ENCODE measurements around the gene PTPN20. TPM values are rescaled to one million over a fixed set of nuclear protein-coding genes. Genes with fewer than 3 reads are reported as not detected.

Gene PTPN20
- total and polyA plus RNA-seq, 2 of the 4 experiments (the other 2 are of a cell fraction), result 0.14 TPM; not detected in 1

- Histone ChIP-seq H4K91ac (ENCODE audit: insufficient read depth, low read depth, low read length) (no peak overlapping the region), H3K23ac (ENCODE audit: low read depth, low read length) (no peak overlapping the region), H3K4me3 (ENCODE audit: insufficient read depth, low read depth, low read length) (no peak overlapping the region), H4K5ac (ENCODE audit: low read depth, low read length) (no peak overlapping the region), H4K20me1 (ENCODE audit: insufficient read depth, low read length) (no peaks in the 10 kb centered on the region), H3K79me1 (ENCODE audit: low read depth in 1 of 2, low read length in 2 of 2) (no peaks in the 10 kb centered on the region), H3K9me3 (ENCODE audit: control insufficient read depth, insufficient read depth, low read length) (no peaks in the 10 kb centered on the region), H3K18ac (ENCODE audit: low read depth, low read length) (no peak overlapping the region), H2BK5ac (ENCODE audit: low read depth, low read length, poor library complexity, severe bottlenecking) (no peak overlapping the region), H3K27me3 (ENCODE audit: control insufficient read depth, insufficient read depth, low read length) (0 out of 2 replicates have a peak, but pooled peaks cover 3% of the 10 kb centered on the region), H2AFZ (replicated peaks; ENCODE audit: low read length, poor library complexity) (no peak overlapping the region), H3K36me3 (ENCODE audit: control insufficient read depth, insufficient read depth, low read length) (no peaks in the 10 kb centered on the region), H3K4me1 (ENCODE audit: control insufficient read depth, insufficient read depth, low read length) (peaks cover 11% of the 10 kb centered on the region; the same call in 1 of the 2 replicates), H2AK9ac (replicated peaks; ENCODE audit: low read depth, low read length, poor library complexity) (no peak overlapping the region), H3K4me2 (ENCODE audit: low read depth, low read length) (no peak overlapping the region), H3K27ac (ENCODE audit: insufficient read depth, low read length) (no peak overlapping the region), H2BK20ac (ENCODE audit: low read depth, low read length) (no peak overlapping the region), H3K9me1 (ENCODE audit: insufficient read depth, low read length) (no peaks in the 10 kb centered on the region), H4K8ac (ENCODE audit: low read depth in 2 of 2, low read length in 2 of 2) (no peak overlapping the region), H2AK5ac (ENCODE audit: low read depth, low read length) (no peak overlapping the region), H2BK120ac (ENCODE audit: low read depth, low read length) (no peak overlapping the region), H3K14ac (replicated peaks; ENCODE audit: low read depth, low read length) (no peak overlapping the region), H3K9ac (ENCODE audit: low read depth, low read length) (no peak overlapping the region), H3K4ac (ENCODE audit: low read depth, low read length) (no peak overlapping the region), H3K56ac (ENCODE audit: extremely low read depth, insufficient read depth, low read length) (no peak overlapping the region), H2BK15ac (ENCODE audit: low read depth, low read length) (no peak overlapping the region)
- intact Hi-C loops (cut with micrococcal nuclease), result loop anchor here (1.0 to 2.0 kb wide), 2 partner anchors 22 to 265 kb away; no protein-coding TSS in a partner anchor
- in situ Hi-C loops (cut with MboI; ENCODE audit: low sequenced_read_pairs), result no loop called here
- BruUV-seq (replicated peaks), result no TSS peak
- DNase-seq, result no peak
- ChIA-PET POLR2A (ENCODE audit: unreplicated experiment) (no interaction called here), CTCF (interaction anchor here (1.1 to 3.0 kb wide), 12 partner anchors 10 to 300 kb away, joined by 3 to 36 read pairs (median 4); no protein-coding TSS in a partner anchor)
- dilution Hi-C loops (cut with HindIII; ENCODE audit: low sequenced_read_pairs, unreplicated experiment), result no loop called here
- no peak for ATAC-seq (ENCODE audit: low read depth)
- TF ChIP-seq, protein P1, sequence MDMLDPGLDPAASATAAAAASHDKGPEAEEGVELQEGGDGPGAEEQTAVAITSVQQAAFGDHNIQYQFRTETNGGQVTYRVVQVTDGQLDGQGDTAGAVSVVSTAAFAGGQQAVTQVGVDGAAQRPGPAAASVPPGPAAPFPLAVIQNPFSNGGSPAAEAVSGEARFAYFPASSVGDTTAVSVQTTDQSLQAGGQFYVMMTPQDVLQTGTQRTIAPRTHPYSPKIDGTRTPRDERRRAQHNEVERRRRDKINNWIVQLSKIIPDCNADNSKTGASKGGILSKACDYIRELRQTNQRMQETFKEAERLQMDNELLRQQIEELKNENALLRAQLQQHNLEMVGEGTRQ (IDR thresholded peaks at IDR 0.05; ENCODE audit: low read depth, low read length), result no peak
- TF ChIP-seq RCOR1 (IDR thresholded peaks at IDR 0.05; ENCODE audit: insufficient replicate concordance, low read length) (no peak), RAD21 (IDR thresholded peaks at IDR 0.05; ENCODE audit: low read length) (no peak), NFE2L2 (IDR thresholded peaks at IDR 0.05; ENCODE audit: low read depth, low read length) (no peak), MAZ (IDR thresholded peaks at IDR 0.05; ENCODE audit: borderline replicate concordance, low read depth, low read length) (no peak), MAFK (IDR thresholded peaks at IDR 0.05; ENCODE audit: low read depth, low read length) (no peak), CHD1 (IDR thresholded peaks at IDR 0.05; ENCODE audit: low read depth, low read length) (no peak), MXI1 (IDR thresholded peaks at IDR 0.05; ENCODE audit: borderline replicate concordance, low read depth, low read length) (no peak), SMC3 (IDR thresholded peaks at IDR 0.05; ENCODE audit: low read depth, low read length) (no peak), BHLHE40 (IDR thresholded peaks at IDR 0.05; ENCODE audit: low read depth, low read length) (no peak), POLR2A (IDR thresholded peaks at IDR 0.05; ENCODE audit: low read depth, low read length) (no peak), FOS (IDR thresholded peaks at IDR 0.05; ENCODE audit: low read depth, low read length) (no peak), RFX5 (IDR thresholded peaks at IDR 0.05; ENCODE audit: low read depth, low read length) (no peak), CEBPB (IDR thresholded peaks at IDR 0.05; ENCODE audit: low read depth, low read length) (no peak)
- TF ChIP-seq, protein P2, sequence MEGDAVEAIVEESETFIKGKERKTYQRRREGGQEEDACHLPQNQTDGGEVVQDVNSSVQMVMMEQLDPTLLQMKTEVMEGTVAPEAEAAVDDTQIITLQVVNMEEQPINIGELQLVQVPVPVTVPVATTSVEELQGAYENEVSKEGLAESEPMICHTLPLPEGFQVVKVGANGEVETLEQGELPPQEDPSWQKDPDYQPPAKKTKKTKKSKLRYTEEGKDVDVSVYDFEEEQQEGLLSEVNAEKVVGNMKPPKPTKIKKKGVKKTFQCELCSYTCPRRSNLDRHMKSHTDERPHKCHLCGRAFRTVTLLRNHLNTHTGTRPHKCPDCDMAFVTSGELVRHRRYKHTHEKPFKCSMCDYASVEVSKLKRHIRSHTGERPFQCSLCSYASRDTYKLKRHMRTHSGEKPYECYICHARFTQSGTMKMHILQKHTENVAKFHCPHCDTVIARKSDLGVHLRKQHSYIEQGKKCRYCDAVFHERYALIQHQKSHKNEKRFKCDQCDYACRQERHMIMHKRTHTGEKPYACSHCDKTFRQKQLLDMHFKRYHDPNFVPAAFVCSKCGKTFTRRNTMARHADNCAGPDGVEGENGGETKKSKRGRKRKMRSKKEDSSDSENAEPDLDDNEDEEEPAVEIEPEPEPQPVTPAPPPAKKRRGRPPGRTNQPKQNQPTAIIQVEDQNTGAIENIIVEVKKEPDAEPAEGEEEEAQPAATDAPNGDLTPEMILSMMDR (conservative IDR thresholded peaks at IDR 0.05; ENCODE audit: low read depth, low read length), result no peak
- TF ChIP-seq, protein P3, sequence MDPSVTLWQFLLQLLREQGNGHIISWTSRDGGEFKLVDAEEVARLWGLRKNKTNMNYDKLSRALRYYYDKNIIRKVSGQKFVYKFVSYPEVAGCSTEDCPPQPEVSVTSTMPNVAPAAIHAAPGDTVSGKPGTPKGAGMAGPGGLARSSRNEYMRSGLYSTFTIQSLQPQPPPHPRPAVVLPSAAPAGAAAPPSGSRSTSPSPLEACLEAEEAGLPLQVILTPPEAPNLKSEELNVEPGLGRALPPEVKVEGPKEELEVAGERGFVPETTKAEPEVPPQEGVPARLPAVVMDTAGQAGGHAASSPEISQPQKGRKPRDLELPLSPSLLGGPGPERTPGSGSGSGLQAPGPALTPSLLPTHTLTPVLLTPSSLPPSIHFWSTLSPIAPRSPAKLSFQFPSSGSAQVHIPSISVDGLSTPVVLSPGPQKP (IDR thresholded peaks at IDR 0.05; ENCODE audit: borderline replicate concordance, low read depth, low read length), result no peak
- 25% methylated on average over 2 of the region's 5 CpGs; no CpG with 5 or more reads in 1 of the 2 experiments for WGBS, 2 experiments (ENCODE audit: extremely low coverage in 2 of 2, insufficient read length in 1 of 2)
Measured at GRCh38 chr10:47047127-47047504, 135.9 kb downstream of the PTPN20 start.

Measured in IMR-90 (cell line).